GM23338 (cell line): ENCODE data around the gene CAST. TPM values are rescaled to one million over a fixed set of nuclear protein-coding genes. Genes with fewer than 3 reads are reported as not detected.

Experiments used
- EZH2phosphoT487 ChIP-seq: fragments of 200-600 bp; sonication (generic); IDR thresholded peaks from one replicate; pipeline ENCODE4 v1.8.1; 2018; ENCODE audit warnings: antibody characterized with exemption; ENCODE audit not compliant: unreplicated experiment
- JUNB ChIP-seq: IDR thresholded peaks from one replicate; pipeline ENCODE4 v1.6.1; 2016; ENCODE audit warnings: antibody characterized with exemption; ENCODE audit not compliant: unreplicated experiment
- POLR2AphosphoS5 ChIP-seq: IDR thresholded peaks from 2 replicates; pipeline ENCODE4 v1.6.1; 2016; ENCODE audit warnings: antibody characterized with exemption, low read depth
- STAT1 ChIP-seq: IDR thresholded peaks from one replicate; pipeline ENCODE4 v1.6.1; 2016; ENCODE audit warnings: antibody characterized with exemption; ENCODE audit not compliant: unreplicated experiment
- ZNF114 ChIP-seq: fragments of 250-450 bp; sonication (Bioruptor Pico); IDR thresholded peaks from 2 replicates; pipeline ENCODE4 v1.5.0; 2020; ENCODE audit warnings: mild to moderate bottlenecking, moderate library complexity
- ZNF331 ChIP-seq: fragments of 250-450 bp; sonication (Bioruptor Pico); IDR thresholded peaks from 2 replicates; pipeline ENCODE4 v1.5.0; 2020; ENCODE audit warnings: low read depth, mild to moderate bottlenecking, moderate library complexity
- polyA plus RNA-seq: library from polyadenylated mRNA; unstranded; fragments of >200 nt; fragmentation: Nextera tagmentation; extraction: Ambion mirVana; gene quantifications from 2 replicates; pipeline ENCODE4 v1.2.1, GENCODE V29; 2016
- total RNA-seq: library from RNA; depleted of rRNA; stranded (reverse); fragments of >200 nt; shearing (Covaris generic); gene quantifications from 2 replicates; pipeline ENCODE4 v1.2.3, GENCODE V29; 2014
- TF ChIP-seq, protein P1 (sequence below): fragments of 250-450 bp; sonication (Bioruptor Pico); IDR thresholded peaks from 2 replicates; pipeline ENCODE4 v1.5.0; 2020; ENCODE audit warnings: mild to moderate bottlenecking, moderate library complexity
- TF ChIP-seq, protein P2 (sequence below), 2 experiments: fragments of 200-600 bp in 1 of 2; sonication (generic) in 1 of 2; conservative IDR thresholded peaks; 2 replicates each; pipeline versions ENCODE4 v1.5.1 to v1.6.1; 2016 to 2017; ENCODE audit warnings: antibody characterized with exemption in 2 of 2, low read depth in 2 of 2, mild to moderate bottlenecking in 2 of 2, moderate library complexity in 1 of 2
- TF ChIP-seq, protein P3 (sequence below): IDR thresholded peaks from 2 replicates; pipeline ENCODE4 v1.6.1; 2016; ENCODE audit warnings: antibody characterized with exemption

The CAST gene
- total and polyA plus RNA-seq, 2 experiments from 2014 or later = 37.9 to 57.7 TPM

DNA sequence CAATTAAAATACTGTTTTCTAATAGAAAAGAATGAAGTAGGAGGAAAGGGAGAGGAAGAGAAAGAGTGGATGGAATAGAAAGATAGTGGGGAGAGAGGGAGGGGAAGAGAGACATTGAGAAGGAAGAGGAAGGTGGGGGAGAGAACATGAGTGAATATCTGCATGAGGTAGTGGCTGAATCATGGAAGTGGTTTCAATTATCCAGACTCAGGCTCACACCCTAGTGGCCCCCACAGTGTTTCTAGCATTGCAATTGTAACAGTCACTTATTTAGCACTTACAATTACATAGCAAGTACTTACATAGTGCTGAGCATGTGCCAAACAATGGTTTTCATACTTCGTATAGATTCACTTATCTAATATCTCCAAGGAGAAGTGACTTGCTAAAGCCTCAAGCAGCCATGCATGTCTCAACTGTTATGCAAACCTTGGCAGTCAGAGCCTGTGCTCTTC lies 72.7 kb downstream of the CAST start (continued):
- TF ChIP-seq, protein P1, sequence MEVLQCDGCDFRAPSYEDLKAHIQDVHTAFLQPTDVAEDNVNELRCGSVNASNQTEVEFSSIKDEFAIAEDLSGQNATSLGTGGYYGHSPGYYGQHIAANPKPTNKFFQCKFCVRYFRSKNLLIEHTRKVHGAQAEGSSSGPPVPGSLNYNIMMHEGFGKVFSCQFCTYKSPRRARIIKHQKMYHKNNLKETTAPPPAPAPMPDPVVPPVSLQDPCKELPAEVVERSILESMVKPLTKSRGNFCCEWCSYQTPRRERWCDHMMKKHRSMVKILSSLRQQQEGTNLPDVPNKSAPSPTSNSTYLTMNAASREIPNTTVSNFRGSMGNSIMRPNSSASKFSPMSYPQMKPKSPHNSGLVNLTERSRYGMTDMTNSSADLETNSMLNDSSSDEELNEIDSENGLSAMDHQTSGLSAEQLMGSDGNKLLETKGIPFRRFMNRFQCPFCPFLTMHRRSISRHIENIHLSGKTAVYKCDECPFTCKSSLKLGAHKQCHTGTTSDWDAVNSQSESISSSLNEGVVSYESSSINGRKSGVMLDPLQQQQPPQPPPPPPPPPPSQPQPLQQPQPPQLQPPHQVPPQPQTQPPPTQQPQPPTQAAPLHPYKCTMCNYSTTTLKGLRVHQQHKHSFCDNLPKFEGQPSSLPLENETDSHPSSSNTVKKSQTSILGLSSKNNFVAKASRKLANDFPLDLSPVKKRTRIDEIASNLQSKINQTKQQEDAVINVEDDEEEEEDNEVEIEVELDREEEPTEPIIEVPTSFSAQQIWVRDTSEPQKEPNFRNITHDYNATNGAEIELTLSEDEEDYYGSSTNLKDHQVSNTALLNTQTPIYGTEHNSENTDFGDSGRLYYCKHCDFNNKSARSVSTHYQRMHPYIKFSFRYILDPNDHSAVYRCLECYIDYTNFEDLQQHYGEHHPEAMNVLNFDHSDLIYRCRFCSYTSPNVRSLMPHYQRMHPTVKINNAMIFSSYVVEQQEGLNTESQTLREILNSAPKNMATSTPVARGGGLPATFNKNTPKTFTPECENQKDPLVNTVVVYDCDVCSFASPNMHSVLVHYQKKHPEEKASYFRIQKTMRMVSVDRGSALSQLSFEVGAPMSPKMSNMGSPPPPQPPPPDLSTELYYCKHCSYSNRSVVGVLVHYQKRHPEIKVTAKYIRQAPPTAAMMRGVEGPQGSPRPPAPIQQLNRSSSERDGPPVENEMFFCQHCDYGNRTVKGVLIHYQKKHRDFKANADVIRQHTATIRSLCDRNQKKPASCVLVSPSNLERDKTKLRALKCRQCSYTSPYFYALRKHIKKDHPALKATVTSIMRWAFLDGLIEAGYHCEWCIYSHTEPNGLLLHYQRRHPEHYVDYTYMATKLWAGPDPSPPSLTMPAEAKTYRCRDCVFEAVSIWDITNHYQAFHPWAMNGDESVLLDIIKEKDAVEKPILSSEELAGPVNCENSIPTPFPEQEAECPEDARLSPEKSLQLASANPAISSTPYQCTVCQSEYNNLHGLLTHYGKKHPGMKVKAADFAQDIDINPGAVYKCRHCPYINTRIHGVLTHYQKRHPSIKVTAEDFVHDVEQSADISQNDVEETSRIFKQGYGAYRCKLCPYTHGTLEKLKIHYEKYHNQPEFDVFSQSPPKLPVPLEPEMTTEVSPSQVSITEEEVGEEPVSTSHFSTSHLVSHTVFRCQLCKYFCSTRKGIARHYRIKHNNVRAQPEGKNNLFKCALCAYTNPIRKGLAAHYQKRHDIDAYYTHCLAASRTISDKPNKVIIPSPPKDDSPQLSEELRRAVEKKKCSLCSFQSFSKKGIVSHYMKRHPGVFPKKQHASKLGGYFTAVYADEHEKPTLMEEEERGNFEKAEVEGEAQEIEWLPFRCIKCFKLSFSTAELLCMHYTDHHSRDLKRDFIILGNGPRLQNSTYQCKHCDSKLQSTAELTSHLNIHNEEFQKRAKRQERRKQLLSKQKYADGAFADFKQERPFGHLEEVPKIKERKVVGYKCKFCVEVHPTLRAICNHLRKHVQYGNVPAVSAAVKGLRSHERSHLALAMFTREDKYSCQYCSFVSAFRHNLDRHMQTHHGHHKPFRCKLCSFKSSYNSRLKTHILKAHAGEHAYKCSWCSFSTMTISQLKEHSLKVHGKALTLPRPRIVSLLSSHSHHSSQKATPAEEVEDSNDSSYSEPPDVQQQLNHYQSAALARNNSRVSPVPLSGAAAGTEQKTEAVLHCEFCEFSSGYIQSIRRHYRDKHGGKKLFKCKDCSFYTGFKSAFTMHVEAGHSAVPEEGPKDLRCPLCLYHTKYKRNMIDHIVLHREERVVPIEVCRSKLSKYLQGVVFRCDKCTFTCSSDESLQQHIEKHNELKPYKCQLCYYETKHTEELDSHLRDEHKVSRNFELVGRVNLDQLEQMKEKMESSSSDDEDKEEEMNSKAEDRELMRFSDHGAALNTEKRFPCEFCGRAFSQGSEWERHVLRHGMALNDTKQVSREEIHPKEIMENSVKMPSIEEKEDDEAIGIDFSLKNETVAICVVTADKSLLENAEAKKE (CRISPR knock-in tag) = no peak
- TF ChIP-seq ZNF331 (CRISPR knock-in tag) = no peak
- TF ChIP-seq STAT1 = no peak
- no peak for TF ChIP-seq POLR2AphosphoS5
- TF ChIP-seq JUNB = no peak
- TF ChIP-seq, protein P2, sequence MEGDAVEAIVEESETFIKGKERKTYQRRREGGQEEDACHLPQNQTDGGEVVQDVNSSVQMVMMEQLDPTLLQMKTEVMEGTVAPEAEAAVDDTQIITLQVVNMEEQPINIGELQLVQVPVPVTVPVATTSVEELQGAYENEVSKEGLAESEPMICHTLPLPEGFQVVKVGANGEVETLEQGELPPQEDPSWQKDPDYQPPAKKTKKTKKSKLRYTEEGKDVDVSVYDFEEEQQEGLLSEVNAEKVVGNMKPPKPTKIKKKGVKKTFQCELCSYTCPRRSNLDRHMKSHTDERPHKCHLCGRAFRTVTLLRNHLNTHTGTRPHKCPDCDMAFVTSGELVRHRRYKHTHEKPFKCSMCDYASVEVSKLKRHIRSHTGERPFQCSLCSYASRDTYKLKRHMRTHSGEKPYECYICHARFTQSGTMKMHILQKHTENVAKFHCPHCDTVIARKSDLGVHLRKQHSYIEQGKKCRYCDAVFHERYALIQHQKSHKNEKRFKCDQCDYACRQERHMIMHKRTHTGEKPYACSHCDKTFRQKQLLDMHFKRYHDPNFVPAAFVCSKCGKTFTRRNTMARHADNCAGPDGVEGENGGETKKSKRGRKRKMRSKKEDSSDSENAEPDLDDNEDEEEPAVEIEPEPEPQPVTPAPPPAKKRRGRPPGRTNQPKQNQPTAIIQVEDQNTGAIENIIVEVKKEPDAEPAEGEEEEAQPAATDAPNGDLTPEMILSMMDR (conservative IDR thresholded peaks at IDR 0.05; ENCODE audit: low read depth in 2 of 2) = no peak
- TF ChIP-seq EZH2phosphoT487 = no peak
- TF ChIP-seq ZNF114 (CRISPR knock-in tag) = no peak
- TF ChIP-seq, protein P3, sequence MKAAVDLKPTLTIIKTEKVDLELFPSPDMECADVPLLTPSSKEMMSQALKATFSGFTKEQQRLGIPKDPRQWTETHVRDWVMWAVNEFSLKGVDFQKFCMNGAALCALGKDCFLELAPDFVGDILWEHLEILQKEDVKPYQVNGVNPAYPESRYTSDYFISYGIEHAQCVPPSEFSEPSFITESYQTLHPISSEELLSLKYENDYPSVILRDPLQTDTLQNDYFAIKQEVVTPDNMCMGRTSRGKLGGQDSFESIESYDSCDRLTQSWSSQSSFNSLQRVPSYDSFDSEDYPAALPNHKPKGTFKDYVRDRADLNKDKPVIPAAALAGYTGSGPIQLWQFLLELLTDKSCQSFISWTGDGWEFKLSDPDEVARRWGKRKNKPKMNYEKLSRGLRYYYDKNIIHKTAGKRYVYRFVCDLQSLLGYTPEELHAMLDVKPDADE = no peak
